GM18502 (cell line): ENCODE measurements around the gene CSF3R.
"Not testable (repeated sequence)": the region's sequence is repeated elsewhere in the genome, so short reads cannot be mapped to it uniquely, and the experiment has no call there.

Experiments
- ATAC-seq: cut with Tn5 transposase; IDR thresholded peaks from one replicate; pipeline ENCODE4 v1.9.1; 2021; ENCODE audit warnings: mild to moderate bottlenecking; ENCODE audit not compliant: unreplicated experiment, poor library complexity

The CSF3R gene

GRCh38 chr1:36486093-36486438, 3.4 kb upstream of the CSF3R start:
- no peak for ATAC-seq

DNA sequence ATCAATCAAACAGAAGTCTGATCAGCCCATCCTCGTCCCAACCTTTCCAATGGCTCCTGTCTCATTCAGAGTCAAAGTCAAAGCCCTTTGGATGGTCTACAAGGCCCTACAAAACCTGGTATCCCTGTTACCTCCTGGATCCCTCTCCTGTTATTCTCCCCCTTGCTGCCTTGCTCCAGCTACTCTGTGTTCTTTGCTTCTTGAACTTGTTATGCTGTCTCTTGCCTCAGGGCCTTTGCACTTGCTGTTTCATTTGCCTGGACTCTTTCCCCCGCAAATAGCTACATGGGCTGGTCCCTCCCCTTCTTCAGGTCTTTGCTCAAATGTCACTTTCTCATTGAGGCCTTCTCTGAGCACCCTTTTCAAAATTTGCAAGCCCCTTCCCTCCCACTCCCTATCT, 1.4 kb upstream of the CSF3R start:
- no peak for ATAC-seq

DNA sequence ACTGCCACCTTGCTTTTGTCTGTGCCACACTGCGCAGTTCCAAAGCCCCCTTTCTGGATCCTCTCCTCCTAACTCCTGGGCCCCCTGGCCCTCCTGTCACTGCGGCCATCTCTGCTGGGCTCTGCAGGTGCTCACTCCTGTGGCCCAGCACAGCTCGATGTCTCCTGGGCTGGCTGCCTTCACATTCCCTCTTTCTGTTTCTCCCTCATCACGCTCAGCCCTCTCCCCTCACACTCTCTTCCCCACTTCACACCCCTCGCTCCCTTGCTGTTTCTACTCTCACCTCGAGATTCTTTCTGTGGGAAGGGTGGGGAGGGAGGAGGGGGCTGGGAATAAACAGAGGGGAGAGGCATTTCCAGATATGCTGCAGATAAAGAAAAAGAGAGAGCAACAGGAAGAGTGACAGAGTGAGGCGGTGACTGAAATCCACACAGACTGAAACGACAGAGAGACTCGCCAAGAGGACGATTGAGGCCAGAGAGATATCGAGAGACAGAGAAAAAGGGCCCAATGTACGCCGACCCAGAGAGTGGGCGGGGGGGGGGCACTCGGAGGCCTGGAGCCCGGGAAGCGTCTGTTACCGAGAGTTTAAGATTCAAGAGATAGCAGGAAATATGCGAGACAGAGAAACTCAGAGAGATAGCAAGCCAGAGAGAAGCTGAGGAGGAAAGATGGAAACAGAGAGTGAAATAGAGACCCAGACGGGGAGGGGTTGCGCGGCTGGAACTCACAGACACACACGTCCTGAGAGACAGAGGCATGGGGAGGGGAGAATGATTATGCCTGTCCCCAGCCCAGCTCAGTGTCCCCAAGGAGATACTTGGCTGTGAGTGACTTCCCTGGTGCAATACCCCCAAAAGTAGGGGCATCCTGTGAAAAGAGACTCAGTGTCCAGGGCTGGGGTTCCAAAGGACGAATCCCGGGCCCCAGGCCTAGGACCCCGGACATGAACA, 666 bp downstream of the CSF3R start:
- ATAC-seq = no peak

DNA sequence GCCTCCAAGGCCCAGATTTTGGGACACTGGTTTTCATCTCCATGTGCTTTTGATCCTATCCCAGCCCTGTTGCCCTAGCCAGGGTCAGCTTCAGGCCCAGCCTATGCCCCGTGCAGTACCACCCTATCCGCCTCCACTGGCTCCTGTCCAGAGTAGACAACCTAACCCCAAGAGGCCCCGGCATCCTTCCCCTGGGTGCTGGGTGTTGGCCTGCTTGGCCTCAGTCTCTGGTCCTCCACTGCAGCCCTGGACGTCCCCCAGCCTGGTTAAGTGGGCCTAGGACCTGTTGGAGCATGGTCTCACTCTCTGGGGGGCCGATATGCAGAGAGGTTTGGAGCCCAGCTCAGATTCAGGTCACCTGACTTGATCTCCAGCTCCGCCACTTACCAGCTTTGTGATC, 1.6 kb downstream of the CSF3R start:
- no peak for ATAC-seq

DNA sequence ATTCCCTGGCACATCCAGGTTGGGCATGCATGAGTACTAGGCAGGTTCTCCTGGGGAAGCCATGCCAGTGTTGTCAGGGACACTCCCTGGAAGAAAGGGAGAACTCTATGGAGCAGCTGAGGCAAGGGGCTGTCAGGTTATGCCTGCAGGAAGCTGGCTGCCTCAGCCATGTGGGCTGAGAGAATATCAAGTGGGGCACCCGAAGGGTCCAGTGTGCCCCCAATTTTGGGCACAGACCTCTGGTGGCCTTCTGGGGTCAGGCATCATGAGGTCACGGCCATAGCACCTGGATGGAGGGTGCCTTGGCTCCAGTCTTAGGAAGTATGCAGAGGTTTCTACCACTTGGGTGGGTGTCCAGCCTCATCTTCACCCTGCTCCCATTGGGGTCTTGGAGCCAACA, 2.6 kb downstream of the CSF3R start:
- no peak for ATAC-seq

GRCh38 chr1:36479505-36480051, 3.1 kb downstream of the CSF3R start:
- no peak for ATAC-seq

DNA sequence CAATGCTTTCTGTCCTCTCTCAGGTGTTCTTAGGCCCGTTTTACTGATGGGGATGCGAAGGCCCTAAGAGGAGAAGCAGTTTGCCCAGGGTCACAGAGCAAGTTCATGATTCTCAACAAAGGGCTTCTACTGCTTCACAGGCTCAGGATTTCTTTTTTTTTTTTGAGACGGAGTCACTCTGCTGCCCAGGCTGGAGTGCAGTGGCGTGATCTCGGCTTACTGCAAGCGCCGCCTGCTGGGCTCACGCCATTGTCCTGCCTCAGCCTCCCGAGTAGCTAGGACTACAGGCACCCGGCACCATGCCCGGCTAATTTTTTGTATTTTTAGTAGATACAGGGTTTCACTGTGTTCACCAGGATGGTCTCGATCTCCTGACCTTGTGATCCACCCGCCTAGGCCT, 5.1 kb downstream of the CSF3R start:
- ATAC-seq = not testable (repeated sequence)

- no peak for ATAC-seq
Observed at GRCh38 chr1:36476945-36477344, 5.8 kb downstream of the CSF3R start.

DNA sequence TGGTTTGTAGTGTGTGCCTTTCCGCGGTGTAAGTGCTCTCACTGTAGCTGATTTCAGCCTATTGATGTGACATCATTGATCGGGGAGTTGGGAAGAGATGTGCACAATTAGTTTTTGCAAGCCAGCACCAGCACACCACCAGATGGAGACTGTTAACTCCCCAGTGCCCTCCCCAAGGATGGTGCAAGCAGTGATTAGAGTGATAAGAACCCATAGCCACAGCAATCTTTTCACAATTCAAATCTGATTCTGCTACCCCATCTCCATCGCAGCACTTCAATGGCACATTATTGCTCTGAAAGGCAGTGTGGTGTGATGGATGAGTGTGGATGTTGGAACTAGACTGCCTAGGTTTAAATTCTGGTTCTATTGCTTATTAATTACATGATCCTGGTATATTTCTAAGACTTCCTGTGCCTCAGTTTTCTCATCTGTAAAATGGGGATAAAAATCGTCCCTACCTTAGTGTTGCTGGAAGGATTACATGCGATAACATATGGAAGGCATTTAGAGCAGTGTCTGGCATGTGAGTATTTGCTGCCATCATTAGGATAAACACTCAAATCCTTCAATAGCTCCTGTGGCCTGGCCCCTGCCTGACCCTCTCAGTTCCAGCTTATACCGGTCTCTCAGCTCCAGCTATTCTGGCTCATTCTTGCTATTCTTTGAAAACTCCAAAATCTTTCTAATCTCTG, 6.7 kb downstream of the CSF3R start:
- no peak for ATAC-seq

- no peak for ATAC-seq
Observed at GRCh38 chr1:36475341-36475740, 7.4 kb downstream of the CSF3R start.

DNA sequence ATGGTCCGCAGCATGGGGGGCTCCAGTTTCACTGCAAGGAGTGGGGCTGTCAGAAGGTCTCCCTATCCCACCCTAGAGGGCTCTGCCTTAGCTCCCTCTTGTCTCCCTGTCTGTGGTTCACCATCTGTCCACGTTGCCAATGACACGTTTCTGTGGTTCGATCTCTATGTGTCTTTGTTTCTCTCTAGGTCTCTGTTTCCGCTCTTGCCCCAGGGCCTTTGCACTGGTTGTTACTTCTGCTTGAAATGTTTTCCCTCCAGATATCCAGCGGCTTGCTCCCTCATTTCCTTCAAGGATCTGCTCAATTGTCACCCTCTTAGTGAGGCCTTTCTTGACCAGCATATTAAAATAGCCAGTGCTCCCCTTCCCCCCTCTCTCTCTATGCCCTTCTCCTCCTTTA, 10.1 kb downstream of the CSF3R start:
- ATAC-seq = no peak

DNA sequence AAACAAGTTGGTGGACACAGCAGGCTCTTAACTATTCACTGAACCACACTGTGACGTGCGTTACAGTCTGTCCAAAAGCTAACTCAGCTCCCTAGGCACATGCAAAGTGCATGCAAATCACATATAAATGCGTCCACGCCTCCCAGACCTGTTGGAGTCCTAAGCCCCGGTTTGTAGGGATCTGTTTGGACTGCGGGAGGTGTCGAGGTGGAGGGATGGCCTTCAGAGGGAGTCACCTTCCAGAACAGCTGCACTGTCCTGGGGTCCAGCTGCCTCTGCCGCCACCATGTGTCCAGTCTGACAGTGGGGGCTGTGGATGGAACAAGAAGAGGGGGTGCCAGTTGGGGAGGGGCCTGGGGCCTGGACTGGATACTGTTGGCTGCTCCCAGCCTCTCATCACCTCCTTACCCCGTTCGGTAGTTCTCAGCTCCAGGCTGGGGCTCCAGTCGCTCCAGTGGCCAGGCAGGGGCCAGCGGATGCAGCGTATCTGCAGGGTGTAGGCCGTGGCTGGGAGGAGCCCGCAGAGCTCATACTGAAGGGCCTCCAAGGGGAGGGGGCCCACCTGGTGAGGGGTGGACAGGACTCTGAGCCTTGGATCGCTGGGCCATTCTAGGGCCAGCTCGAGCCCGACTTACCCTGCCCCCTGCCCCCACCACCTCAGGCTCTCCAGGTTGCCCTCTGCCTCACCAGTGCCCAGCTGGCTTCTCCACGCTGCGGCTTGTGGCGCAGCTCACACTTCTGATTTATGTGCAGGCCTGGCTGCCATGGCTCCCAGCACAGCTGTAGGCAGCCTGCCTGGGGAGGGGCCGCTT, 10.7 kb downstream of the CSF3R start:
- ATAC-seq = no peak

GRCh38 chr1:36469163-36469562, 13.6 kb downstream of the CSF3R start:
- no peak for ATAC-seq

GRCh38 chr1:36467700-36468455, 14.8 kb downstream of the CSF3R start:
- no peak for ATAC-seq

- no peak for ATAC-seq
Observed at GRCh38 chr1:36467027-36467410, 15.7 kb downstream of the CSF3R start.

GRCh38 chr1:36466370-36467026, 16.2 kb downstream of the CSF3R start:
- no peak for ATAC-seq

GRCh38 chr1:36465731-36466369, 16.9 kb downstream of the CSF3R start:
- ATAC-seq = no peak

DNA sequence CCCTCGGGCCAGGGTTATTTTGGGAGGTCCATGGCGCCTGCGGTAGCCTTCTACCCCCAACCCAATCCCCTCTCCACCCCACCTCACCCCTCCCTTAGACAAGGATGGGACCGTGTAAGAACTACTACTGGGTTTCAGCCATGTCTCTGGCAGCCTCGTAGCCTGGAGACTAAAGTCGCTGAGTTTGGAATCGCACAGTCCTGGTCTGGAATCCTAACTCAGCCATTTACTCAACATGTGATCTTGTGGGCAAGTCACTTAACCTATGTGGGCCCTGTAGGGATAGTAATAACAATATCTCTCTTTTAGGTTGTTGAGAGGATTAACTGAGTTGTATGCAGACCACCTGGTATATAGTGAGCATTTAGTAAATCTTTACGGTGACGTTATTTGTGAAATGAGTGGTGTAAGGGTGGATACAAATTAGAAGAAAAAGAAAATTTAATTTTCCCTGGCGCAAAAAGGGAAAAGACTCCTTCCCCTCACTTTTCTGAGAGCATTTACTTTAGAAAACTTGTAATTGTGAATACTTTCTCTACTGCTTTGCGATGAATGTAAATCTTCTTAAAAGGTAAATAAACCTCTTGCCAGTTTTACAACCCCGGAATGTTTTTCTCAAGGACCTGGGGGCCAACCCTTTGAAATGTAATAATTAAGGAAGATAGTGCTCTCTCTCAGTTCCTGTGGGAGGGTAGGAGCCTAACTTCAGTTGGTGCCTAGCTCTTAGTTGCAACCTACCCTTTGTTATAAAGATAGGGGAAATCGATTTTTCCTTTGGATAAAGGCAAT, 17.9 kb downstream of the CSF3R start:
- ATAC-seq = peak; percentile 57
